Posterior cingulate gyrus (tissue), 11 donors: ENCODE measurements around the gene SRGAP2C.
A peak's percentile ranks its signal among the peaks of the same experiment; 100 is the strongest.
"Not testable (repeated sequence)": the region's sequence is repeated elsewhere in the genome, so short reads cannot be mapped to it uniquely, and the experiment has no call there.

Experiments used
- DNase-seq, 10 donors: peaks; one replicate each; pipeline versions ENCODE4 v3.0.0 to v3.0.0-alpha.2; 2020 to 2021; ENCODE audit warnings: mixed read lengths in 3 of 10
- intact Hi-C: fragments of 100-400 bp; cut with DNase I; formaldehyde crosslinking; loops from one replicate; pipeline ENCODE4 v1.15.1; 2023

The SRGAP2C gene

GRCh38 chr1:121400108-121400507 lies 215.3 kb downstream of the SRGAP2C start:
- intact Hi-C loops, DNase-seq: not testable (repeated sequence)

- intact Hi-C loops, DNase-seq: not testable (repeated sequence)
These were observed 216.0 kb downstream of the SRGAP2C start for GRCh38 chr1:121400541-121401310.

- peak in 2 of 10 donors; percentile 43 to 71 for DNase-seq
- intact Hi-C loops: not testable (repeated sequence)
These were observed 216.7 kb downstream of the SRGAP2C start for GRCh38 chr1:121401375-121401955.

- DNase-seq, intact Hi-C loops: not testable (repeated sequence)
These were observed 218.5 kb downstream of the SRGAP2C start for GRCh38 chr1:121403254-121403653.

GRCh38 chr1:121408354-121408753 lies 223.6 kb downstream of the SRGAP2C start:
- intact Hi-C loops: no loop called here
- no peak for DNase-seq

GRCh38 chr1:121413821-121414220 lies 229.0 kb downstream of the SRGAP2C start:
- DNase-seq: no peak
- intact Hi-C loops: no loop called here

GRCh38 chr1:121414905-121415304 lies 230.1 kb downstream of the SRGAP2C start:
- peak in 1 of 10 donors; percentile 26 for DNase-seq
- intact Hi-C loops: no loop called here

GRCh38 chr1:121417325-121417923 lies 232.6 kb downstream of the SRGAP2C start:
- intact Hi-C loops: no loop called here
- DNase-seq: peak in 2 of 10 donors; percentile 57 to 69

GRCh38 chr1:121418369-121419049 lies 233.7 kb downstream of the SRGAP2C start:
- intact Hi-C loops: no loop called here
- DNase-seq: peak in 1 of 10 donors; percentile 62

- DNase-seq, intact Hi-C loops: not testable (repeated sequence)
These were observed 234.4 kb downstream of the SRGAP2C start for GRCh38 chr1:121419050-121419615.

GRCh38 chr1:121421490-121421889 lies 236.7 kb downstream of the SRGAP2C start:
- DNase-seq, intact Hi-C loops: not testable (repeated sequence)

- intact Hi-C loops: not testable (repeated sequence)
- DNase-seq: peak in 1 of 10 donors; percentile 81
These were observed 239.2 kb downstream of the SRGAP2C start for GRCh38 chr1:121423956-121424355.

GRCh38 chr1:121433517-121433916 lies 248.7 kb downstream of the SRGAP2C start:
- intact Hi-C loops, DNase-seq: not testable (repeated sequence)

GRCh38 chr1:121438862-121439261 lies 254.1 kb downstream of the SRGAP2C start:
- intact Hi-C loops, DNase-seq: not testable (repeated sequence)

- intact Hi-C loops: loop anchor here (10.0 kb wide), 1 partner anchor 74 kb away; no protein-coding TSS in a partner anchor
- DNase-seq: no peak
These were observed 256.2 kb downstream of the SRGAP2C start for GRCh38 chr1:121440993-121441392.
